Measurements from ENCODE around the gene CCDC61. TPM values are rescaled to one million over a fixed set of nuclear protein-coding genes. Genes with fewer than 3 reads are reported as not detected.

CCDC61 gene
- total and polyA plus RNA-seq, 5 donors from 2014 or later, result 7.1 to 12.6 (median 8.9) TPM

GRCh38 chr19:46009530-46010510, 14.6 kb downstream of the CCDC61 start:
- peaks cover 4% of the 10 kb centered on the region for H3K27me3 Mint-ChIP-seq
- DNase-seq (peak; percentile 49 to 76 (median 59)), ATAC-seq (ENCODE audit: low read depth in 2 of 2) (peak; percentile 60 to 70)
- H3K4me3 ChIP-seq (ENCODE audit: low read depth, low read length), result no peak overlapping the region
- H3K4me1 ChIP-seq (ENCODE audit: control insufficient read depth, insufficient read depth, low read length, poor library complexity, severe bottlenecking), result peaks cover 2% of the 10 kb centered on the region
- H3K27ac ChIP-seq (ENCODE audit: insufficient read depth, low read length, poor library complexity, severe bottlenecking), result no peak overlapping the region
- H3K27me3 ChIP-seq (ENCODE audit: control insufficient read depth, insufficient read depth, low read length), result peaks cover 5% of the 10 kb centered on the region
- no peak overlapping the region for H3K27ac Mint-ChIP-seq
- peaks cover 0 to 10% (median 7%) of the 10 kb centered on the region in 4 donors for H3K4me1 Mint-ChIP-seq
- peaks cover 0 to 2% (median 0%) of the 10 kb centered on the region in 7 donors for H3K9me3 Mint-ChIP-seq
- H3K36me3 ChIP-seq (ENCODE audit: control insufficient read depth, insufficient read depth, low read length), result peaks cover 5% of the 10 kb centered on the region
- H3K4me3 Mint-ChIP-seq, result peak overlapping the region in 1 of 4 donors; percentile 39
- peaks cover 12% of the 10 kb centered on the region for H3K36me3 Mint-ChIP-seq
- H3K9me3 ChIP-seq (ENCODE audit: control insufficient read depth in 2 of 2, low read length in 2 of 2), result no peaks in the 10 kb centered on the region

- no peaks in the 10 kb centered on the region for H3K36me3 ChIP-seq (ENCODE audit: control insufficient read depth, insufficient read depth, low read length)
- no peaks in the 10 kb centered on the region for H3K9me3 ChIP-seq (ENCODE audit: control insufficient read depth in 2 of 2, low read length in 2 of 2)
- Mint-ChIP-seq H3K9me3 (no peaks in the 10 kb centered on the region), H3K4me1 (peaks cover 4 to 21% (median 10%) of the 10 kb centered on the region in 4 donors), H3K4me3 (peak overlapping the region; percentile 72 to 82 (median 79)), H3K36me3 (peaks cover 3% of the 10 kb centered on the region), H3K27ac (no peak overlapping the region), H3K27me3 (peaks cover 4% of the 10 kb centered on the region)
- peaks cover 25% of the 10 kb centered on the region for H3K4me1 ChIP-seq (ENCODE audit: control insufficient read depth, insufficient read depth, low read length, poor library complexity, severe bottlenecking)
- ATAC-seq (ENCODE audit: low read depth in 2 of 2) (no peak), DNase-seq (no peak)
- peaks cover 5% of the 10 kb centered on the region for H3K27me3 ChIP-seq (ENCODE audit: control insufficient read depth, insufficient read depth, low read length)
- no peak overlapping the region for H3K4me3 ChIP-seq (ENCODE audit: low read depth, low read length)
- no peak overlapping the region for H3K27ac ChIP-seq (ENCODE audit: insufficient read depth, low read length, poor library complexity, severe bottlenecking)
Observed at GRCh38 chr19:46014534-46014933, 19.3 kb downstream of the CCDC61 start.

DNA sequence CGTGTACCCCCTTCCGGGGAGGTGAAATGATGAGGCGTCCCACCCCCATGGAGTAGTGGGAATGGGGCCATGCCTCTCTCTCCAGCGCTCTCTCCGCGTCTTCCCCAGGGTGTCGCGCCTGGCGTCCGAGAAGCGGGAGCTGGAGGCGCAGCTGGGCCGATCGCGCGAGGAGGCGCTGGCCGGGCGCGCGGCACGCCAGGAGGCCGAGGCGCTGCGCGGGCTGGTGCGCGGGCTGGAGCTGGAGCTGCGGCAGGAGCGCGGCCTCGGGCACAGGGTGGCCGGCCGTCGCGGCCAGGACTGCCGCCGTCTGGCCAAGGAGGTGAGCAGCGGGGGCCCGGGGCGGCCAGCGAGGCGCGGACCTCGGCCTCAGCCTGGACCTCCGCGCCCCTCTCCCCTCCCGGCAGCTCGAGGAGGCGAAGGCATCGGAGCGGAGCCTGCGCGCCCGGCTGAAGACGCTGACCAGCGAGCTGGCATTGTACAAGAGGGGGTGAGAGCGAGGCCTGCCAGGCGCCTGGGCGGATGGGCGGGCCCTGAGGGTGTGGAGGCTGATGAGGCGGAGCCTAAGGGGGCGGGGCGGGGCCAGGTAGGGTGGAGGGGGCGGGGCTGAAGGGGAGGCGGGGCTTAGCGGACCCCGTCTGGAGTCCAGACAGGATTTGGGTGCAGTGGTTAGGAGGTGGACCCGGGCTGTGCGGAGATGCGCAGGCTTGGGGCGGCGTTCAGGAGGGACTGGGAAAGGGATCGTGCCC, 19.8 kb downstream of the CCDC61 start:
- no peaks in the 10 kb centered on the region for H3K9me3 Mint-ChIP-seq
- peaks cover 3% of the 10 kb centered on the region for H3K36me3 Mint-ChIP-seq
- peak; percentile 62 to 75 (median 65) for DNase-seq
- H3K4me1 Mint-ChIP-seq, result peaks cover 4 to 18% (median 8%) of the 10 kb centered on the region in 4 donors
- Histone ChIP-seq H3K4me1 (ENCODE audit: control insufficient read depth, insufficient read depth, low read length, poor library complexity, severe bottlenecking) (peaks cover 25% of the 10 kb centered on the region), H3K4me3 (ENCODE audit: low read depth, low read length) (peak overlapping the region; percentile 51), H3K36me3 (ENCODE audit: control insufficient read depth, insufficient read depth, low read length) (no peaks in the 10 kb centered on the region), H3K9me3 (ENCODE audit: control insufficient read depth in 2 of 2, low read length in 2 of 2) (no peaks in the 10 kb centered on the region), H3K27me3 (ENCODE audit: control insufficient read depth, insufficient read depth, low read length) (peaks cover 5% of the 10 kb centered on the region), H3K27ac (ENCODE audit: insufficient read depth, low read length, poor library complexity, severe bottlenecking) (no peak overlapping the region)
- H3K27ac Mint-ChIP-seq, result peak overlapping the region in 1 of 3 donors; percentile 69
- peak; percentile 62 to 63 for ATAC-seq (ENCODE audit: low read depth in 2 of 2)
- peak overlapping the region; percentile 74 to 92 (median 88) for H3K4me3 Mint-ChIP-seq
- H3K27me3 Mint-ChIP-seq, result peaks cover 4% of the 10 kb centered on the region

- H3K27ac ChIP-seq (ENCODE audit: insufficient read depth, low read length, poor library complexity, severe bottlenecking), result peak overlapping the region; percentile 61
Observed at GRCh38 chr19:46015687-46016425, 20.6 kb downstream of the CCDC61 start.

GRCh38 chr19:46016426-46017094, 21.3 kb downstream of the CCDC61 start:
- peak overlapping the region; percentile 61 for H3K4me3 ChIP-seq (ENCODE audit: low read depth, low read length)
- Mint-ChIP-seq H3K9me3 (no peaks in the 10 kb centered on the region), H3K4me1 (peaks cover 4 to 18% (median 8%) of the 10 kb centered on the region in 4 donors), H3K36me3 (no peaks in the 10 kb centered on the region), H3K27ac (peak overlapping the region in 2 of 3 donors; percentile 64 to 71), H3K27me3 (peaks cover 4% of the 10 kb centered on the region), H3K4me3 (peak overlapping the region; percentile 90 to 94 (median 92))
- peak; percentile 71 to 76 for ATAC-seq (ENCODE audit: low read depth in 2 of 2)
- peaks cover 25% of the 10 kb centered on the region for H3K4me1 ChIP-seq (ENCODE audit: control insufficient read depth, insufficient read depth, low read length, poor library complexity, severe bottlenecking)
- DNase-seq, result peak; percentile 75 to 83 (median 78)
- H3K9me3 ChIP-seq (ENCODE audit: control insufficient read depth in 2 of 2, low read length in 2 of 2), result no peaks in the 10 kb centered on the region
- peaks cover 5% of the 10 kb centered on the region for H3K27me3 ChIP-seq (ENCODE audit: control insufficient read depth, insufficient read depth, low read length)
- H3K27ac ChIP-seq (ENCODE audit: insufficient read depth, low read length, poor library complexity, severe bottlenecking), result peak overlapping the region; percentile 61
- H3K36me3 ChIP-seq (ENCODE audit: control insufficient read depth, insufficient read depth, low read length), result no peaks in the 10 kb centered on the region

More at GRCh38 chr19:46015687-46016425, 20.6 kb downstream of the CCDC61 start:
- peak overlapping the region; percentile 90 to 94 (median 92) for H3K4me3 Mint-ChIP-seq
- H3K27ac Mint-ChIP-seq, result peak overlapping the region in 2 of 3 donors; percentile 69 to 71
- peaks cover 4 to 18% (median 8%) of the 10 kb centered on the region in 4 donors for H3K4me1 Mint-ChIP-seq
- peaks cover 25% of the 10 kb centered on the region for H3K4me1 ChIP-seq (ENCODE audit: control insufficient read depth, insufficient read depth, low read length, poor library complexity, severe bottlenecking)
- peaks cover 4% of the 10 kb centered on the region for H3K27me3 Mint-ChIP-seq
- no peaks in the 10 kb centered on the region for H3K9me3 ChIP-seq (ENCODE audit: control insufficient read depth in 2 of 2, low read length in 2 of 2)
- H3K9me3 Mint-ChIP-seq, result no peaks in the 10 kb centered on the region
- H3K27me3 ChIP-seq (ENCODE audit: control insufficient read depth, insufficient read depth, low read length), result peaks cover 5% of the 10 kb centered on the region
- ATAC-seq (ENCODE audit: low read depth in 2 of 2), result peak; percentile 20
- DNase-seq, result peak; percentile 41 to 62 (median 46)
- no peaks in the 10 kb centered on the region for H3K36me3 ChIP-seq (ENCODE audit: control insufficient read depth, insufficient read depth, low read length)
- H3K36me3 Mint-ChIP-seq, result no peaks in the 10 kb centered on the region
- H3K4me3 ChIP-seq (ENCODE audit: low read depth, low read length), result peak overlapping the region; percentile 61

DNA sequence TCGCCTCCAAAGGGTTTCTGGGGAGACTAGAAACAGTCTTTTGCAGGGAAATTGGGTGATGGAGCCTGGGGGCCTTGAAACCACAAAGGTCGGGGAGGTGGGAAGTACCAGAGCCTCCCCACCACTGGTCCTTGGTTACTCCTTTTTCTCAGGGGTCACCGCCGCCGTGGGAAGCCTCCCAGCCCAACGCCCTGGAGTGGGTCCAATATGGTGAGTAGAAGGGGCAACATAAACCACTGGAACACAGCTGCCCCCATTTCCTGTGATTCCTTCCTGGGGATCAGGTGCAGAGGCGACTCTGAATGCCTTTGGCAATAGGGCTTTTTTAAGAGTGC, 21.8 kb downstream of the CCDC61 start:
- DNase-seq (no peak), ATAC-seq (ENCODE audit: low read depth in 2 of 2) (no peak)
- no peaks in the 10 kb centered on the region for H3K9me3 Mint-ChIP-seq
- H3K27me3 Mint-ChIP-seq, result peaks cover 4% of the 10 kb centered on the region
- Histone ChIP-seq H3K9me3 (ENCODE audit: control insufficient read depth in 2 of 2, low read length in 2 of 2) (no peaks in the 10 kb centered on the region), H3K4me1 (ENCODE audit: control insufficient read depth, insufficient read depth, low read length, poor library complexity, severe bottlenecking) (peaks cover 25% of the 10 kb centered on the region), H3K36me3 (ENCODE audit: control insufficient read depth, insufficient read depth, low read length) (no peaks in the 10 kb centered on the region), H3K4me3 (ENCODE audit: low read depth, low read length) (no peak overlapping the region), H3K27ac (ENCODE audit: insufficient read depth, low read length, poor library complexity, severe bottlenecking) (no peak overlapping the region), H3K27me3 (ENCODE audit: control insufficient read depth, insufficient read depth, low read length) (peaks cover 5% of the 10 kb centered on the region)
- no peaks in the 10 kb centered on the region for H3K36me3 Mint-ChIP-seq
- peak overlapping the region; percentile 64 to 92 (median 78) for H3K4me3 Mint-ChIP-seq
- peaks cover 4 to 18% (median 8%) of the 10 kb centered on the region in 4 donors for H3K4me1 Mint-ChIP-seq
- peak overlapping the region in 1 of 3 donors; percentile 71 for H3K27ac Mint-ChIP-seq

All from CD4-positive, CD25-positive, alpha-beta regulatory T cell (primary cell).